H1 (cell line): ENCODE results near the gene PELI2.

ENCODE experiments used
- CBX8 ChIP-seq: fragments of 300-800, 300-1000 bp; sonication (generic); IDR thresholded peaks from 2 replicates; pipeline ENCODE4 v1.7.1; 2016; ENCODE audit warnings: low read depth, low read length, borderline replicate concordance
- CTCF ChIP-seq, 3 experiments: IDR thresholded peaks; 1 replicate in 2 of 3; 2 replicates in 1 of 3; pipeline versions ENCODE4 v1.5.1 to v1.6.1; 2011; ENCODE audit warnings: low read length in 3 of 3, mild to moderate bottlenecking in 3 of 3, inconsistent platforms in 2 of 3, low read depth in 1 of 3, moderate library complexity in 1 of 3; ENCODE audit not compliant: insufficient read depth in 1 of 3; ENCODE audit errors: control extremely low read depth in 1 of 3
- GABPA ChIP-seq: IDR thresholded peaks from 2 replicates; pipeline ENCODE4 v1.6.1; 2011; ENCODE audit warnings: mild to moderate bottlenecking, low read length, moderate library complexity, borderline replicate concordance; ENCODE audit not compliant: insufficient read depth
- HDAC2 ChIP-seq, 2 experiments: fragments of 300-600 bp in 1 of 2; sonication (generic) in 1 of 2; IDR thresholded peaks; 2 replicates each; pipeline ENCODE4 v1.6.1; 2011 to 2012; ENCODE audit warnings: low read depth in 2 of 2, low read length in 2 of 2, mild to moderate bottlenecking in 2 of 2, moderate library complexity in 2 of 2, borderline replicate concordance in 1 of 2, inconsistent platforms in 1 of 2
- POLR2A ChIP-seq, 2 experiments: IDR thresholded peaks; 1 replicate in 1 of 2; 2 replicates in 1 of 2; pipeline ENCODE4 v1.6.1; 2011; ENCODE audit warnings: low read depth in 2 of 2, low read length in 2 of 2, mild to moderate bottlenecking in 2 of 2; ENCODE audit errors: control extremely low read depth in 1 of 2
- POLR2AphosphoS5 ChIP-seq: IDR thresholded peaks from 2 replicates; pipeline ENCODE4 v1.6.1; 2011; ENCODE audit warnings: low read depth, low read length
- SP1 ChIP-seq: IDR thresholded peaks from 2 replicates; pipeline ENCODE4 v1.6.1; 2011; ENCODE audit warnings: low read depth, low read length
- SP4 ChIP-seq: IDR thresholded peaks from 2 replicates; pipeline ENCODE4 v1.6.1; 2012; ENCODE audit warnings: low read length, inconsistent platforms
- TAF1 ChIP-seq: IDR thresholded peaks from 2 replicates; pipeline ENCODE4 v1.6.1; 2011; ENCODE audit warnings: mild to moderate bottlenecking, low read depth, low read length
- TEAD4 ChIP-seq: IDR thresholded peaks from 2 replicates; pipeline ENCODE4 v1.6.1; 2012; ENCODE audit warnings: low read depth, low read length, inconsistent platforms, mixed read lengths
- USF2 ChIP-seq: IDR thresholded peaks from 2 replicates; pipeline ENCODE4 v1.6.1; 2011; ENCODE audit warnings: low read length, improper control_type of control experiment

GRCh38 chr14:56313789-56314188, 195.6 kb downstream of the PELI2 start:
- no peak for TF ChIP-seq CTCF (IDR thresholded peaks at IDR 0.05; ENCODE audit: control extremely low read depth in 1 of 3, insufficient read depth in 1 of 3, low read depth in 1 of 3, low read length in 3 of 3)
- no peak for TF ChIP-seq CBX8
- TF ChIP-seq HDAC2 (IDR thresholded peaks at IDR 0.05; ENCODE audit: borderline replicate concordance in 1 of 2, low read depth in 2 of 2, low read length in 2 of 2): no peak
- no peak for TF ChIP-seq USF2
- TF ChIP-seq POLR2AphosphoS5: no peak
- TF ChIP-seq TAF1: no peak
- no peak for TF ChIP-seq SP1
- TF ChIP-seq TEAD4: no peak
- TF ChIP-seq SP4: no peak
- TF ChIP-seq POLR2A (IDR thresholded peaks at IDR 0.05; ENCODE audit: control extremely low read depth in 1 of 2, low read depth in 2 of 2, low read length in 2 of 2): no peak
- no peak for TF ChIP-seq GABPA
